Astrocyte of the cerebellum (primary cell): ENCODE data around the gene SYCP3.

ENCODE experiments used
- DNase-seq: peaks from one replicate; pipeline ENCODE4 v3.0.0-alpha.2; 2011; ENCODE audit warnings: low read depth
- H3K4me3 ChIP-seq: 2 replicates; pipeline ENCODE4 v1.5.1; 2011; ENCODE audit warnings: mild to moderate bottlenecking, low read depth, low read length, moderate library complexity
- in situ Hi-C: cut with HindIII; loops from 2 replicates; pipeline ENCODE4 v1.10.0; 2017; ENCODE audit warnings: low sequenced_read_pairs
- TF ChIP-seq, protein P1 (sequence below): IDR thresholded peaks from 2 replicates; pipeline ENCODE4 v1.5.1; 2012; ENCODE audit warnings: low read length, low read depth, moderate library complexity, mild to moderate bottlenecking; ENCODE audit errors: missing control alignments

The SYCP3 gene

DNA sequence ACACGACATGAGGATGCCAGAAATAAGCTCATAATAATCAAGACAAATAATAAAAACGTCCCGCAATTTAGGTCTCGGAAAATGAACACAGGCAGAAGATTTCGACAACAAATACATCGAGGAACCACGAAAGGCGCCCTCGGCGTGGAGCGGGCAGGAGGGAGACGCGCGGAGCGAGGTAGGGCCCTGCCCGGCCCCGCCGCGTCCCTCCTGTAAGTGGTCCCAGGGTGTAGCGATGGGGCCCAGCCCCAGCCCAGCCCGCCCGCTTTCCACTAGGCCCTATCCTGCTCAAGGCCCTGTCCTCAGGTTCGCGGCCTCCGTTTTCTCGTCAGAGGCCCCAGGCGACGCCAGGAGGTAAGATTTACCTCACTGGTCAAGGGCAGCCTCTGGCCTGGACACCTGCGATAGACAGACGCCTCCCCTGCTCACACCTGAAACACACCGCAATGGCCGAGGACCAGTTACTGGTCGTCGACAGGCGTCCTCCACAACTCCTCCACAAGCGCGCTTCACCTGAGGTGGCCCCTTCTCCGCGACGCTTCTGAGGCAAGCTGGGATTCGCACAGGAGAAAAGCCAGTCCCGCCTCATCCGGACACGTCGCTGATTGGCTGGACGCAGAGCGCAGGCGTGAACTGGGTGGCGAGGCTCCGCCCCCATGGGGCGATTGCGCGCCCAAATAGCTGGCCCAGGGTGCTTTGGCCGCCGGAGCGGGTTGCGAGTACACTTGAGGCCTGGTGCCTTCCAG is at the start of gene SYCP3:
SYCP3 (minus strand) TSS at position 543 of the 746 bp plus-strand sequence. CDS start 1,527 bp downstream, outside the sequence.
- in situ Hi-C loops = no loop called here
- no peak within 1 kb of the TSS for H3K4me3 ChIP-seq
- no peak for DNase-seq
- TF ChIP-seq, protein P1, sequence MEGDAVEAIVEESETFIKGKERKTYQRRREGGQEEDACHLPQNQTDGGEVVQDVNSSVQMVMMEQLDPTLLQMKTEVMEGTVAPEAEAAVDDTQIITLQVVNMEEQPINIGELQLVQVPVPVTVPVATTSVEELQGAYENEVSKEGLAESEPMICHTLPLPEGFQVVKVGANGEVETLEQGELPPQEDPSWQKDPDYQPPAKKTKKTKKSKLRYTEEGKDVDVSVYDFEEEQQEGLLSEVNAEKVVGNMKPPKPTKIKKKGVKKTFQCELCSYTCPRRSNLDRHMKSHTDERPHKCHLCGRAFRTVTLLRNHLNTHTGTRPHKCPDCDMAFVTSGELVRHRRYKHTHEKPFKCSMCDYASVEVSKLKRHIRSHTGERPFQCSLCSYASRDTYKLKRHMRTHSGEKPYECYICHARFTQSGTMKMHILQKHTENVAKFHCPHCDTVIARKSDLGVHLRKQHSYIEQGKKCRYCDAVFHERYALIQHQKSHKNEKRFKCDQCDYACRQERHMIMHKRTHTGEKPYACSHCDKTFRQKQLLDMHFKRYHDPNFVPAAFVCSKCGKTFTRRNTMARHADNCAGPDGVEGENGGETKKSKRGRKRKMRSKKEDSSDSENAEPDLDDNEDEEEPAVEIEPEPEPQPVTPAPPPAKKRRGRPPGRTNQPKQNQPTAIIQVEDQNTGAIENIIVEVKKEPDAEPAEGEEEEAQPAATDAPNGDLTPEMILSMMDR = no peak

DNA sequence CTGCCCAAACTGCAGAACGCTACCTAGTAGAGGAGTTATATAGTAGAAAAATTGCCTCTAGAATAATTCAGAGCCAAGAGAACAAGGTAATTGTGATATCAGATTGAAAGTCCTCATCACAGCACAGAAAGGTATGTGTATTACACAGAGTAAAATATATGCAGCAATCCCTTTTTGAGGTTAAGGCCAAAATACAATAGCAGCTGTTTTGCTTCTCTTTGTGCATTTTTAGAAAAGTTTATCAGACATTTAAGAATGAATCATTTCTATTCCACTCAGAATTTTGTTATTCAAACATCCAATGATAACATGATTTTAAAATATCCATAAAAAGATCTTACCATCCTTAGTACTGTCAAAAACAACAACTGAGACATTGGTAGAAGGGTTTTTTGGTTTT is 46.4 kb upstream of the SYCP3 start:
- DNase-seq = no peak
- in situ Hi-C loops = no loop called here
- no peak overlapping the region for H3K4me3 ChIP-seq
- TF ChIP-seq, protein P1 = no peak

DNA sequence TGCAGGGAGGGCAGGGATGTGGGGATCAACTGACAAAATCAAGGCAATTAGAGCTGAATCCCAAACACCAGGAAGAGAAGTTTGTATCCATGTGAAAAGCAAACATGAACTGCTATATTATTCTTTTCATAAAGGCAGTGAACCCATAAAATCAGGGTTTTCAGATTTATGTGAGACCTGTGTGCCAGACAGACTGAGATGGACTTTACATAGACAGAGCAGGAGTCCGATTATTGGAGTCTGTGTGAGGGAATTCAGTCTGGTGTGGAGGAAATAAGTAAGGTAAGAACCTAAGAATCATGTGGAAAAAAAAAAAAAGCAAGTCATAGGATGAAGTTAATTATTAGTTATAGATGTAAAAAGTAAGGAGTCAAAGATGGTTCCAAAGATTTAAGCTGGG is 45.1 kb upstream of the SYCP3 start:
- in situ Hi-C loops = no loop called here
- DNase-seq = no peak
- H3K4me3 ChIP-seq = no peak overlapping the region
- TF ChIP-seq, protein P1 = no peak

DNA sequence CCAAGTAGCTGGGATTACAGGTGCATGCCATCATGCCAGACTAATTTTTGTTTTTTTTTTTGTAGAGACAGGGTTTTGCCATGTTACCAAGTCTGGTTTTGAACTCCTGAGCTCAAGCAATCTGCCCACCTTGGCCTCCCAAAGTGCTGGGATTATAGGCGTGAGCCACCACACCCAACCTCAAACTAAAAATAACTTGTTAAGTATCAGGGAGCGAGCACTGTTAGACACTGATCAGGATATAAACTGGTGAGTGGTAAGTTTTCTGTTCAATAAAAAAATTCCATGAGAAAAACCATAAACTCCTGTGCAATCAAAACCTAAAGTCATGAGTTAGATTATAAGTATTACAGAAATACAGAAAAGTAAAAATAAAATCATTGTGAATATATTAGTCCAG is 44.6 kb upstream of the SYCP3 start:
- H3K4me3 ChIP-seq = no peak overlapping the region
- TF ChIP-seq, protein P1 = no peak
- DNase-seq = no peak
- in situ Hi-C loops = no loop called here

DNA sequence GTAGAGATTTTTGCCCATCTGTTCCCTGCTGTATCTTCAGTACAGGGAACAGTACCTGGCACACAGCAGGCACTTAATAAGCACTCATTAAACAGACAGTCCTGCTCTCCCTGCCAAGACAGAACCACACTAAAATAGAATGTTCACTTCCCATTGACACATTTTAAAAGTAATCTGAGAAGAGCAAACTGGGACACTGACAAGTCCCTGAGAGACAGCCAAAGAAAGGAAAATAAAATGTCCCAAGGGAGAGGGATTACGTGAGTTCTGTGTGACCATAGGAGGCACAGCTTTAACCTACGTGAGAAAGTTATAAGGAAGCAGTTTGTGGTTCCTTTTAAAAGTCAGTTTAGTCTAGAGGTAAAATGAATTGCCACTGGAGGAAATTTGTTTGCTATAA is 43.9 kb upstream of the SYCP3 start:
- DNase-seq = no peak
- in situ Hi-C loops = no loop called here
- TF ChIP-seq, protein P1 = no peak
- H3K4me3 ChIP-seq = no peak overlapping the region

DNA sequence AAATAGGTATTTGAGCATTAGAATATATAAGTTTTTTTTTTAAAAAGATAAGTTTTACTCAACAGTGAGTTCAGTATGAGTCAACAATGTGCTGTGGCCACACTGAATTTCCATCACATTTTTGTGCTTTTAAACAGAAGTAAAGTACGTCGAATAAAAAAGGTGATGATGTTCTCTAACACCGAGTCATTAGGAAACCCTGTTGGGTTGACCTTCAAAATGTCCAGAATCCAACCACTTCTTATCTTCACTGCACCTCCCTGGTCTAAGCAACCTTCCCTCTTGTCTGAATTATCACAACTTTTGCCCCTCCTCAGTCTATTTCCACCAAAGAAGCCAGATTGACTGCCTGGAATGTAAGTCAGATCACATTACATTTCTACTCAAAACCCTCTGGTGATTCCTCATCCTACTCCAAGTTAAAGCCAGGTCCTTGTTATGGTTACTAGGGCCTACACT is 43.0 kb upstream of the SYCP3 start:
- H3K4me3 ChIP-seq = no peak overlapping the region
- TF ChIP-seq, protein P1 = no peak
- in situ Hi-C loops = no loop called here
- DNase-seq = no peak
